Astrocyte (in vitro differentiated cells and primary cell): Measurements from ENCODE around the gene DUSP10. TPM values are rescaled to one million over a fixed set of nuclear protein-coding genes. Genes with fewer than 3 reads are reported as not detected.

Experiments
- DNase-seq: peaks from one replicate; pipeline ENCODE4 v3.0.0-alpha.2; 2010; ENCODE audit warnings: low read depth
- FAIRE-seq: peaks from 2 replicates; lab custom pipeline; 2011; peaks lifted over from hg19 to GRCh38; lab: Jason Lieb, UNC
- H2AFZ ChIP-seq: 2 replicates; pipeline ENCODE4 v1.6.0; 2012; ENCODE audit warnings: low read depth, low read length, inconsistent platforms
- H3K27ac ChIP-seq: 2 replicates; pipeline ENCODE4 v1.5.1; 2011; ENCODE audit warnings: low read depth, low read length, inconsistent platforms
- H3K27me3 ChIP-seq: 2 replicates; pipeline ENCODE4 v1.6.0; 2011; ENCODE audit warnings: low read length, inconsistent platforms; ENCODE audit not compliant: insufficient read depth
- H3K36me3 ChIP-seq: 2 replicates; pipeline ENCODE4 v1.5.1; 2011; ENCODE audit warnings: low read length, inconsistent platforms; ENCODE audit not compliant: insufficient read depth
- H3K4me1 ChIP-seq: 2 replicates; pipeline ENCODE4 v1.5.1; 2011; ENCODE audit warnings: low read length, inconsistent platforms; ENCODE audit not compliant: insufficient read depth
- H3K4me2 ChIP-seq: 2 replicates; pipeline ENCODE4 v1.6.0; 2012; ENCODE audit warnings: low read length, inconsistent platforms
- H3K4me3 ChIP-seq: 2 replicates; pipeline ENCODE4 v1.5.1; 2011; ENCODE audit warnings: low read depth, mild to moderate bottlenecking, low read length, inconsistent platforms; ENCODE audit not compliant: insufficient read depth
- H3K79me2 ChIP-seq: 2 replicates; pipeline ENCODE4 v1.6.0; 2012; ENCODE audit warnings: mild to moderate bottlenecking, low read length, inconsistent platforms; ENCODE audit not compliant: insufficient read depth
- H3K9ac ChIP-seq: 2 replicates; pipeline ENCODE4 v1.6.0; 2012; ENCODE audit warnings: mild to moderate bottlenecking, low read length, inconsistent platforms
- H3K9me3 ChIP-seq: 2 replicates; pipeline ENCODE4 v1.5.1; 2012; ENCODE audit warnings: low read depth, mild to moderate bottlenecking, low read length, inconsistent platforms; ENCODE audit not compliant: insufficient read depth
- H4K20me1 ChIP-seq: 2 replicates; pipeline ENCODE4 v1.6.0; 2012; ENCODE audit warnings: low read length, inconsistent platforms; ENCODE audit not compliant: insufficient read depth
- H3K27ac Mint-ChIP-seq: one replicate; pipeline ENCODE4 v1.8.0; 2021; ENCODE audit warnings: mild to moderate bottlenecking, mixed read lengths; ENCODE audit not compliant: unreplicated experiment
- H3K27me3 Mint-ChIP-seq: one replicate; pipeline ENCODE4 v1.8.0; 2021; ENCODE audit warnings: low read depth, mixed read lengths; ENCODE audit not compliant: unreplicated experiment
- H3K36me3 Mint-ChIP-seq: one replicate; pipeline ENCODE4 v1.8.0; 2021; ENCODE audit warnings: low read depth, mixed read lengths; ENCODE audit not compliant: unreplicated experiment
- H3K4me1 Mint-ChIP-seq: one replicate; pipeline ENCODE4 v1.8.0; 2021; ENCODE audit warnings: low read depth, mixed read lengths; ENCODE audit not compliant: unreplicated experiment
- H3K4me3 Mint-ChIP-seq: one replicate; pipeline ENCODE4 v1.8.0; 2021; ENCODE audit warnings: mild to moderate bottlenecking, moderate library complexity, mixed read lengths; ENCODE audit not compliant: unreplicated experiment
- H3K9me3 Mint-ChIP-seq: one replicate; pipeline ENCODE4 v1.8.0; 2021; ENCODE audit warnings: mild to moderate bottlenecking, mixed read lengths; ENCODE audit not compliant: unreplicated experiment
- CTCF ChIP-seq: IDR thresholded peaks from 2 replicates; pipeline ENCODE4 v1.5.1; 2011; ENCODE audit warnings: low read depth, mild to moderate bottlenecking, inconsistent platforms, low read length, moderate library complexity; ENCODE audit not compliant: insufficient read depth
- EZH2 ChIP-seq: IDR thresholded peaks from 2 replicates; pipeline ENCODE4 v1.6.1; 2012; ENCODE audit warnings: mild to moderate bottlenecking, low read length, inconsistent platforms; ENCODE audit not compliant: insufficient read depth
- total RNA-seq: library from RNA; stranded (reverse); gene quantifications from 2 replicates; pipeline ENCODE4 v1.2.1, GENCODE V29; 2021

The DUSP10 gene
- total RNA-seq, 1 donor from 2014 or later = 45.8 TPM

GRCh38 chr1:221708076-221708571 lies 33.8 kb downstream of the DUSP10 start:
- H4K20me1 ChIP-seq = no peaks in the 10 kb centered on the region
- H3K9me3 Mint-ChIP-seq = no peaks in the 10 kb centered on the region
- H3K79me2 ChIP-seq = no peaks in the 10 kb centered on the region
- peaks cover 2% of the 10 kb centered on the region for H3K36me3 ChIP-seq
- no peak overlapping the region for H3K4me2 ChIP-seq
- TF ChIP-seq CTCF (no peak), EZH2 (no peak)
- peaks cover 9% of the 10 kb centered on the region for H3K36me3 Mint-ChIP-seq
- H2AFZ ChIP-seq = no peak overlapping the region
- peaks cover 38% of the 10 kb centered on the region for H3K4me1 Mint-ChIP-seq
- H3K9me3 ChIP-seq = no peaks in the 10 kb centered on the region
- H3K9ac ChIP-seq = peak overlapping the region; percentile 20
- no peak overlapping the region for H3K4me3 ChIP-seq
- no peak overlapping the region for H3K4me3 Mint-ChIP-seq
- no peaks in the 10 kb centered on the region for H3K27me3 Mint-ChIP-seq
- DNase-seq = peak; percentile 76
- FAIRE-seq = no peak
- no peaks in the 10 kb centered on the region for H3K27me3 ChIP-seq
- H3K4me1 ChIP-seq = peaks cover 6% of the 10 kb centered on the region
- no peak overlapping the region for H3K27ac Mint-ChIP-seq
- H3K27ac ChIP-seq = no peak overlapping the region

GRCh38 chr1:221706876-221707582 lies 34.9 kb downstream of the DUSP10 start:
- Histone ChIP-seq H3K79me2 (no peaks in the 10 kb centered on the region), H3K27ac (no peak overlapping the region), H3K27me3 (no peaks in the 10 kb centered on the region), H3K4me3 (no peak overlapping the region), H3K36me3 (peaks cover 6% of the 10 kb centered on the region), H3K9me3 (no peaks in the 10 kb centered on the region), H3K4me1 (peaks cover 4% of the 10 kb centered on the region), H4K20me1 (no peaks in the 10 kb centered on the region), H3K4me2 (no peak overlapping the region), H3K9ac (no peak overlapping the region), H2AFZ (no peak overlapping the region)
- peaks cover 14% of the 10 kb centered on the region for H3K36me3 Mint-ChIP-seq
- TF ChIP-seq CTCF (no peak), EZH2 (no peak)
- no peaks in the 10 kb centered on the region for H3K27me3 Mint-ChIP-seq
- FAIRE-seq (no peak), DNase-seq (no peak)
- H3K27ac Mint-ChIP-seq = no peak overlapping the region
- no peaks in the 10 kb centered on the region for H3K9me3 Mint-ChIP-seq
- peaks cover 30% of the 10 kb centered on the region for H3K4me1 Mint-ChIP-seq
- no peak overlapping the region for H3K4me3 Mint-ChIP-seq

GRCh38 chr1:221706191-221706590 lies 35.7 kb downstream of the DUSP10 start:
- H3K9ac ChIP-seq = no peak overlapping the region
- H3K79me2 ChIP-seq = no peaks in the 10 kb centered on the region
- no peaks in the 10 kb centered on the region for H3K4me1 ChIP-seq
- no peak overlapping the region for H3K4me2 ChIP-seq
- FAIRE-seq = no peak
- Mint-ChIP-seq H3K4me3 (no peak overlapping the region), H3K9me3 (no peaks in the 10 kb centered on the region), H3K36me3 (peaks cover 14% of the 10 kb centered on the region), H3K4me1 (peaks cover 24% of the 10 kb centered on the region), H3K27ac (no peak overlapping the region), H3K27me3 (no peaks in the 10 kb centered on the region)
- no peak for DNase-seq
- TF ChIP-seq EZH2 (no peak), CTCF (no peak)
- H3K4me3 ChIP-seq = no peak overlapping the region
- no peaks in the 10 kb centered on the region for H3K9me3 ChIP-seq
- H2AFZ ChIP-seq = no peak overlapping the region
- peaks cover 6% of the 10 kb centered on the region for H3K36me3 ChIP-seq
- no peak overlapping the region for H3K27ac ChIP-seq
- H4K20me1 ChIP-seq = no peaks in the 10 kb centered on the region
- no peaks in the 10 kb centered on the region for H3K27me3 ChIP-seq
